VCaP (cell line): ENCODE results near the gene KDM4D.

ENCODE experiments used
- H3K27ac ChIP-seq: fragments of 450-650 bp; 2 replicates; pipeline ENCODE4 v1.5.1; 2017
- TF ChIP-seq, protein P1 (sequence below): fragments of 450-650 bp; conservative IDR thresholded peaks from 2 replicates; pipeline ENCODE4 v1.5.1; 2017; ENCODE audit warnings: mild to moderate bottlenecking, moderate library complexity

KDM4D gene

DNA sequence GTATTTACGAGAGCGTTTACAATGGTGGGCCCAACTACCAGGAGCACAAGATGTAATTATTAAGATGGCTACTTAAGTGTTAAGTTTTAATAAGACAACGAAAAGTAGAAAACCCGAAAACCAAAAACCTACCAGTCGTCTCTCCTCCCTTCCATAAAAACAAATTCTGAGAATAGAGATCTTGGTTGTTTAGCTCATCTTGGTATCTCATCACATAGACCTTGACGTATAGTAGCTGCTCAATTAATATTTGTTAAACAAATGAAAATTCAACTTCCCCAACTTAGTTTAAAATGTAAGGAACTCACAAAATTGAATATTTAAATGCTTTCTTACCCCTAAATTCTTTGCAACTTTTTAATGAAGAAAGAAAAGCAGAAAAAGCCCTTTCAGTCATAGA, 669 bp downstream of the KDM4D start:
- peak overlapping the region; percentile 80 for H3K27ac ChIP-seq
- TF ChIP-seq, protein P1, sequence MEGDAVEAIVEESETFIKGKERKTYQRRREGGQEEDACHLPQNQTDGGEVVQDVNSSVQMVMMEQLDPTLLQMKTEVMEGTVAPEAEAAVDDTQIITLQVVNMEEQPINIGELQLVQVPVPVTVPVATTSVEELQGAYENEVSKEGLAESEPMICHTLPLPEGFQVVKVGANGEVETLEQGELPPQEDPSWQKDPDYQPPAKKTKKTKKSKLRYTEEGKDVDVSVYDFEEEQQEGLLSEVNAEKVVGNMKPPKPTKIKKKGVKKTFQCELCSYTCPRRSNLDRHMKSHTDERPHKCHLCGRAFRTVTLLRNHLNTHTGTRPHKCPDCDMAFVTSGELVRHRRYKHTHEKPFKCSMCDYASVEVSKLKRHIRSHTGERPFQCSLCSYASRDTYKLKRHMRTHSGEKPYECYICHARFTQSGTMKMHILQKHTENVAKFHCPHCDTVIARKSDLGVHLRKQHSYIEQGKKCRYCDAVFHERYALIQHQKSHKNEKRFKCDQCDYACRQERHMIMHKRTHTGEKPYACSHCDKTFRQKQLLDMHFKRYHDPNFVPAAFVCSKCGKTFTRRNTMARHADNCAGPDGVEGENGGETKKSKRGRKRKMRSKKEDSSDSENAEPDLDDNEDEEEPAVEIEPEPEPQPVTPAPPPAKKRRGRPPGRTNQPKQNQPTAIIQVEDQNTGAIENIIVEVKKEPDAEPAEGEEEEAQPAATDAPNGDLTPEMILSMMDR: no peak

DNA sequence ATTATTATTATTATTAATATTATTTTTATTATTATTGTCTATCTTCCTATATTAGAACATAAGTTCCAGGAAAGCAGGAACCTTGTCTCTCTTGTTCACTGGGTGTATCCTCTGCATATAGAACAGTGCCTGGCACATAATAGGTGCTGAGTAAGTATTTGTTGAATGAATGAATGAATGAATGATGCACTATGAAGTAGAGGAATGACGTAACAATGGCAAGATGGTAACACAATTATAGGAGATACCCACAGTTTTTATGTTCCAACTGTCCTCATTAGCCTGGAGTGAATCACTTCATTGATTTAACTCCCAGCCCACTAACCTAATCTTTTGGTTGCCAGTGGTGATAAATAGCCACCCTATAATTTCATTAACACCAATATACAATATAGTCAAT, 2.1 kb downstream of the KDM4D start:
- TF ChIP-seq, protein P1: no peak
- no peak overlapping the region for H3K27ac ChIP-seq

DNA sequence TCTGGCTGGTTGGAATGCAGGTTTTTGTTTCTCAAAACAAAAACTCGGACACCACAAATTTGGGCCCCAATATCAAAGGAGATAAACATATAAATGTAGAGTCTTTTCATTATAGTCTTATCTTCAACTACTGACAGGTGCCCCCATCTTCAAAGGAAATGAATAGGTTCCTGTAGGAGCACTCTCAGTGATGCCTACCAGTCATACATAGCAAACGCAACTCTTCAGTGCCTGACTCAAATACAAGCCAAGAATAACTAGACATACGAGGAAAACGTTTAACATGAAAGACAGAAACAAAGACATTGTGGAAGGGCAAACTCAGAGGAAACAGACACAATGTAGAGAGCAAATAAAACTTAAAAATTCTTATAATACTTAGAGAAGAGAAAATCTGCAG, 13.9 kb downstream of the KDM4D start:
- H3K27ac ChIP-seq: no peak overlapping the region
- TF ChIP-seq, protein P1: no peak

DNA sequence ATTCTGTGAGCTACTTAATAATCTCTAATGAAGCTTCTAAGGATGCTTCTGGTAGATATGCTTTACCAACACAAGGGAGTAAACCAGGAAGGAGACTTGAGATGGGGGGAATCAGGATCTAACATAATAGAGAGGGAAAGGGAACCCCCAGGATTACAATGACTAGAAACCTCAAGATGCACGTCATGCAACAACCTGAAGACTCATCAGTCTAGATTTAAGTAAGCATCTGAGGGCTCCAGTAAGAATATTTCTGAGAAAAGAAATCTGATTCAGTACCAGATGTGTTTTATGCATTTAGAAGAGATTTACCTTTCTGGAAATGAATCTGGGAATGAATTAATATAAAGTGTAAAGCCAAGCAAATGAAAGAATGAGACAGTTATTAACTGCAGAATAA, 15.2 kb downstream of the KDM4D start:
- TF ChIP-seq, protein P1: no peak
- H3K27ac ChIP-seq: no peak overlapping the region

DNA sequence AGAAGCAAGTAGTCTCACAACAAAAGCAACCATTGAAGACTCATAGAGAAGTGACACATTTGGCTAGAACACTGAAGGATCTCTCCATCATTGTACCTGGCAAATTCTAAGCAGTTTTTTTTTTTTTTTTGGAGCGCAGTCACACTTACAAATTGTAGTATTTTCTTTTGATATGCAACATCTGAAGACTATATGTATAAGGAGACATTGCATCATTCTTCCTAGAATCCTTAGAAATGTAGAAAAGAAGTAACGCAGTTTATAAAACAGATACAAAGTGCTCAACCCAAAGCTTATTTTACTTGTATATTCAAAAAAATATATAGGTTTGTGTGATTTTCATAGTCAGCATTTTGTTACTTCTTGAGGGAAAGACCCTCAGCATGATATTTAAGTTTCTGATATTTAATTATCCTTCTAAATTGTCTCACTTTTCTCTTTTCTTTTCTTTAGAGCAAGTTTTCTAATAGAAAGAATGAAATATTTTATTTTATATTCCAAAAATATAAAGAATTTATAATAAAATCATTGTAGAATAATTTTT, 20.0 kb downstream of the KDM4D start:
- TF ChIP-seq, protein P1: no peak
- H3K27ac ChIP-seq: no peak overlapping the region

DNA sequence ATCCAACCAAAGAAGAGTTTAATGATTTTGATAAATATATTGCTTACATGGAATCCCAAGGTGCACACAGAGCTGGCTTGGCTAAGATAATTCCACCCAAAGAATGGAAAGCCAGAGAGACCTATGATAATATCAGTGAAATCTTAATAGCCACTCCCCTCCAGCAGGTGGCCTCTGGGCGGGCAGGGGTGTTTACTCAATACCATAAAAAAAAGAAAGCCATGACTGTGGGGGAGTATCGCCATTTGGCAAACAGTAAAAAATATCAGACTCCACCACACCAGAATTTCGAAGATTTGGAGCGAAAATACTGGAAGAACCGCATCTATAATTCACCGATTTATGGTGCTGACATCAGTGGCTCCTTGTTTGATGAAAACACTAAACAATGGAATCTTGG, 23.9 kb downstream of the KDM4D start:
- H3K27ac ChIP-seq: no peak overlapping the region
- TF ChIP-seq, protein P1: peak; percentile 25; the same call in 1 of the 2 replicates

DNA sequence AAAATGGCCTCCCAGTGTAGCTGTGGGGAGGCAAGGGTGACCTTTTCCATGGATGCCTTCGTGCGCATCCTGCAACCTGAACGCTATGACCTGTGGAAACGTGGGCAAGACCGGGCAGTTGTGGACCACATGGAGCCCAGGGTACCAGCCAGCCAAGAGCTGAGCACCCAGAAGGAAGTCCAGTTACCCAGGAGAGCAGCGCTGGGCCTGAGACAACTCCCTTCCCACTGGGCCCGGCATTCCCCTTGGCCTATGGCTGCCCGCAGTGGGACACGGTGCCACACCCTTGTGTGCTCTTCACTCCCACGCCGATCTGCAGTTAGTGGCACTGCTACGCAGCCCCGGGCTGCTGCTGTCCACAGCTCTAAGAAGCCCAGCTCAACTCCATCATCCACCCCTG, 24.8 kb downstream of the KDM4D start:
- TF ChIP-seq, protein P1: no peak
- no peak overlapping the region for H3K27ac ChIP-seq
